ENCODE results near the gene IL22RA1.

IL22RA1 gene

DNA sequence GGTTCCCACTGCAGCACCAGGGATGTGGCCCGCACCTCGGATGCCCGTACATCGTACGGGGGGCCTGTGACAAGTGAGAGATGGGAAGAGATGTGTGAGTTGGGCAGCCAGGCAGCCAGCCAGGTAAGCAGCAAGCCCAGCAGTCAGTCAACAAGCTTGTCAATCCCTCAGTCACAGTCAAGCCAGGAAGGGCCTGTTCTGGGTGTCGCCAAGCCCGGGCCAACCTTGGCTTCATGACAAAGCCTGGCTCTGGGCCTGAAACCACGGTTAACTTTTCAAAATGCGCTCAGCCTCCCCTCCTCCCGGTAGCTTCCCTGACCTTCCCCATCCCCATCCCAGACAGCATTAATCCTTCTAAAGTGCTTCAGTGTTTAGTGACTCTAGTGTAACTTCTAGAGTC is 62.8 kb downstream of the IL22RA1 start:
- no peak overlapping the region for H3K4me3 ChIP-seq (ENCODE audit: low read depth, low read length)
- no peaks in the 10 kb centered on the region for H3K36me3 ChIP-seq (replicated peaks)
- no peaks in the 10 kb centered on the region for H3K27me3 ChIP-seq (replicated peaks)
- H3K27ac ChIP-seq: no peak overlapping the region
- TF ChIP-seq, protein P1, sequence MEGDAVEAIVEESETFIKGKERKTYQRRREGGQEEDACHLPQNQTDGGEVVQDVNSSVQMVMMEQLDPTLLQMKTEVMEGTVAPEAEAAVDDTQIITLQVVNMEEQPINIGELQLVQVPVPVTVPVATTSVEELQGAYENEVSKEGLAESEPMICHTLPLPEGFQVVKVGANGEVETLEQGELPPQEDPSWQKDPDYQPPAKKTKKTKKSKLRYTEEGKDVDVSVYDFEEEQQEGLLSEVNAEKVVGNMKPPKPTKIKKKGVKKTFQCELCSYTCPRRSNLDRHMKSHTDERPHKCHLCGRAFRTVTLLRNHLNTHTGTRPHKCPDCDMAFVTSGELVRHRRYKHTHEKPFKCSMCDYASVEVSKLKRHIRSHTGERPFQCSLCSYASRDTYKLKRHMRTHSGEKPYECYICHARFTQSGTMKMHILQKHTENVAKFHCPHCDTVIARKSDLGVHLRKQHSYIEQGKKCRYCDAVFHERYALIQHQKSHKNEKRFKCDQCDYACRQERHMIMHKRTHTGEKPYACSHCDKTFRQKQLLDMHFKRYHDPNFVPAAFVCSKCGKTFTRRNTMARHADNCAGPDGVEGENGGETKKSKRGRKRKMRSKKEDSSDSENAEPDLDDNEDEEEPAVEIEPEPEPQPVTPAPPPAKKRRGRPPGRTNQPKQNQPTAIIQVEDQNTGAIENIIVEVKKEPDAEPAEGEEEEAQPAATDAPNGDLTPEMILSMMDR (IDR thresholded peaks at IDR 0.05; ENCODE audit: low read depth, low read length, missing control alignments): no peak
- no peak for DNase-seq
- in situ Hi-C loops (cut with HindIII; ENCODE audit: low pct_ligation_motif_present, low sequenced_read_pairs): no loop called here

DNA sequence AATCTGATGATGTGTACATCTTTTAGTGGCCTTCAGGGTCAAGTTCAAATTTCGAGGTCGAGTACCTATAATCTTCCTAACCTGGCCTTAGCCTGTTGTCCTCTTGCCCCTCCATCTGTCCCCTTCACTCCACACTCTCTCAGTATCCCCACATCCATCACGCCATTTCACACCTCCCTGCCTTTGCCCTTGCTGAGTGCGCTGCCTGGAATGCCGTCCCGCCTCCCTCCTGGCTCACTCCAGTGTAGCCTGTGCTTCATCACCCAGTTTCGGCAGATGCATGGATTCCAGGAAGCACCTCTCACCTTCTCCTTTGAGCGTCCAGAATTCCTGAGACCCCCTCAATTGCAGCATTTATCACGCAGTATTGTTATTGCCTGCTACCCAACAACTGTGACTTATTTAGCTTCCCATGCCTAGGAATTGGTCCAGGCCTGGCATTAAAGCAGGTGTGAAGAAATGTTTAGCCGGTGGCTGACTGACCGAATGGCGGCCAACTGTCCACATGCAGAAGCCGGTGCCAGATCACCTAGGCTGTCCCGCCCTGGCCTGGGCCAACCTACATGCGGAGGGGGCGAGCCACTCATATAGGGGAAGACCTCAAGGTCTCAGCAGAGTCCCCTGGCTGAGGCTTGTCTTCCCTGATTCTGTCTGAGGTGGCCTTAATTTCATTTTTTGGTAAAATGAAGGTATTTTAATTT is 65.5 kb downstream of the IL22RA1 start:
- TF ChIP-seq, protein P1 (IDR thresholded peaks at IDR 0.05; ENCODE audit: low read depth, low read length, missing control alignments): no peak
- no peak overlapping the region for H3K27ac ChIP-seq
- H3K36me3 ChIP-seq (replicated peaks): no peaks in the 10 kb centered on the region
- in situ Hi-C loops (cut with HindIII; ENCODE audit: low pct_ligation_motif_present, low sequenced_read_pairs): no loop called here
- H3K4me3 ChIP-seq (ENCODE audit: low read depth, low read length): no peak overlapping the region
- no peak for DNase-seq
- no peaks in the 10 kb centered on the region for H3K27me3 ChIP-seq (replicated peaks)

DNA sequence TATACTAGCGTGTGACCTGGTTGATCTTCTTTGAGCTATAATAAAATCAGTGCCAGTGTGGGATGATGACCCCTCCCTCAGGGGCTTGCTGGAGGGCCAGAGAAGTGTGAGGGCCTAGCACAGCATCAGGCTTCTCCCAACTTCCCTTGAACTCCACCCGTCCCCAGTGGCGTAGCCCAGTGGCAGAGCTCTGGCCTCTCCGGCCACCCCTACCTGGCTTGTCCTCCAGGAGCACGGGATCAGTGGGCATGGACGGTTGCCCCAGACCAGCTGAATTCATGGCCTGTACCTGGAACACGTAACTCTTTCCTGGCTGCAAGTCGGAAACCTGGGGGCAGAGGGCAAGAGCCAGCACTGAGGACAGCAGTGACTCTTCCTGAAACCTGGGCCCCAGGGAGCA is 67.0 kb downstream of the IL22RA1 start:
- no peak overlapping the region for H3K4me3 ChIP-seq (ENCODE audit: low read depth, low read length)
- H3K27ac ChIP-seq: no peak overlapping the region
- in situ Hi-C loops (cut with HindIII; ENCODE audit: low pct_ligation_motif_present, low sequenced_read_pairs): no loop called here
- TF ChIP-seq, protein P1 (IDR thresholded peaks at IDR 0.05; ENCODE audit: low read depth, low read length, missing control alignments): no peak
- DNase-seq: no peak
- H3K27me3 ChIP-seq (replicated peaks): no peaks in the 10 kb centered on the region
- no peaks in the 10 kb centered on the region for H3K36me3 ChIP-seq (replicated peaks)

DNA sequence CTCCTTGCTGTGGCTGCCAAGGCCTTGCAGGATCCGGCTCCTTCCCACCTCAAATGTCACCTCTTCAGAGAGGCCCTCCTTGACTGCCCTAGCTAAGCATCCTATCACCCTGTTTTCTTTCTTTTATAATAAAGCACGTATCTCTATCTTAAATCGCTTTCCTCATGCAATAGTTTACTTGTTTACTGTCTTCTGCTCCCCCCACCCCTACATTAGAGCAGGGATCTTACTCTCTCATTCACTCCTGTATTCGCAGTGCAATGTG is 67.4 kb downstream of the IL22RA1 start:
- no peak for DNase-seq
- H3K36me3 ChIP-seq (replicated peaks): no peaks in the 10 kb centered on the region
- no peak overlapping the region for H3K27ac ChIP-seq
- in situ Hi-C loops (cut with HindIII; ENCODE audit: low pct_ligation_motif_present, low sequenced_read_pairs): no loop called here
- no peak overlapping the region for H3K4me3 ChIP-seq (ENCODE audit: low read depth, low read length)
- H3K27me3 ChIP-seq (replicated peaks): no peaks in the 10 kb centered on the region
- TF ChIP-seq, protein P1 (IDR thresholded peaks at IDR 0.05; ENCODE audit: low read depth, low read length, missing control alignments): no peak

DNA sequence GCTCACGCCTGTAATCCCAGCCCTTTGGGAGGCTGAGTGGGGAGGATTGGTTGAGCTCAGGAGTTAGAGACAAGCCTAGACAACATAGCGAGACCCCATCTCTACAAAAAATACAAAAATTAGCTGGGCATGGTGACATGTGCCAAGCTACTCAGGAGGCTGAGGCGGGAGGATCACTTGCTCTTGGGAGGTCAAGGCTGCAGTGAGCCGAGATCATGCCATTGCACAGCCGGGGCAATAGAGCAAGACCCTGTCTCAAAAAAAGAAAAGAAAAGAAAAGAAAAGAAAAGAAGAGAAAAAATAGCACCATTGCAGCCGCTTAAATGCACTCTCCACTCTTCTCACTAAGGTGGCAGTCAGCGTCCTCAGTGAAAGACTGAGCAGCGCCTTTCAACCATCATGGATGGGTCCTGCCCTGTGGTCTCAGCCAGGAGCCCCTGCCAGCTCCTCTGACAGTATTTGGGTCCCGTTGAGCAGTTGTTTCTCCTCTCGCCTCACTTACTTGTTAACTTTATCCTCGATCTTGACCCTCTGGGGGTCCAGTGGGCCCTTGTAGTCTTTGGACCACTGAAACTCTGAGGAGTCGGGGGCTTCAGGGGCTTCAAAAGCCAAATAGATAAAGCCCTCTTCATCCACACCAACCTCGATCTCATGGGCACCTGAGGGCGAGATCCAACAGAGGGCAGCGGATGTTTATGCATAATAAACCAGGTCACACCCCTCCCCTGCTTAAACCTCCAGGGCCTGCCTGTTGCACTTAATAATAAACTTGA is 67.9 kb downstream of the IL22RA1 start:
- Histone ChIP-seq H3K36me3 (replicated peaks) (no peaks in the 10 kb centered on the region), H3K27me3 (replicated peaks) (no peaks in the 10 kb centered on the region), H3K27ac (no peak overlapping the region), H3K4me3 (ENCODE audit: low read depth, low read length) (no peak overlapping the region)
- no peak for DNase-seq
- in situ Hi-C loops (cut with HindIII; ENCODE audit: low pct_ligation_motif_present, low sequenced_read_pairs): no loop called here
- TF ChIP-seq, protein P1 (IDR thresholded peaks at IDR 0.05; ENCODE audit: low read depth, low read length, missing control alignments): no peak

Data from brain microvascular endothelial cell (primary cell).